ENCODE data around the gene PIAS4. TPM values are rescaled to one million over a fixed set of nuclear protein-coding genes. Genes with fewer than 3 reads are reported as not detected.

Gene PIAS4
- total RNA-seq, 5 donors from 2014 or later (not counting 1 experiment from before 2014, with no cell fraction given): 21.8 to 42.6 (median 31.4) TPM

- peaks cover 37% of the 10 kb centered on the region for H3K36me3 Mint-ChIP-seq
- Histone ChIP-seq H3K27me3 (replicated peaks in 1 of 2; ENCODE audit: control insufficient read depth in 2 of 2, extremely low read depth in 1 of 2, insufficient read depth in 2 of 2, low read length in 1 of 2) (no peaks in the 10 kb centered on the region), H3K4me1 (ENCODE audit: control insufficient read depth in 1 of 2, extremely low read depth in 1 of 2, insufficient read depth in 2 of 2, low read length in 2 of 2) (peaks cover 30 to 72% of the 10 kb centered on the region in 2 experiments), H3K27ac (ENCODE audit: low read length) (peak overlapping the region; percentile 92), H3K9me3 (no peaks in the 10 kb centered on the region), H3K36me3 (ENCODE audit: control insufficient read depth in 2 of 2, extremely low read depth in 1 of 2, insufficient read depth in 1 of 2, low read length in 1 of 2) (peaks cover 42 to 47% of the 10 kb centered on the region in 2 donors), H3K4me3 (ENCODE audit: control insufficient read depth in 1 of 2, extremely low read depth in 1 of 2, low read length in 1 of 2) (peak overlapping the region; percentile 89 to 90)
- ChIA-PET CTCF (interaction anchor here in 1 of 2 donors (0.9 kb wide), 1 partner anchor 14 kb away, joined by 3 read pairs; the partner anchor contains the start of gene DAPK3), POLR2A (interaction anchor here in 1 of 2 donors (0.5 kb wide), 1 partner anchor 548 kb away, joined by 4 read pairs; no protein-coding TSS in a partner anchor)
- no peaks in the 10 kb centered on the region for H3K9me3 Mint-ChIP-seq
- H3K27ac Mint-ChIP-seq: peak overlapping the region; percentile 94 to 96
- DNase-seq: peak in 1 of 35 experiments; percentile 21
- peak overlapping the region; percentile 92 to 97 (median 95) for H3K4me3 Mint-ChIP-seq
- WGBS (ENCODE audit: insufficient coverage): 0% methylated on average over 5 of the region's 10 CpGs
- peaks cover 52 to 58% (median 57%) of the 10 kb centered on the region in 3 donors for H3K4me1 Mint-ChIP-seq
- no peaks in the 10 kb centered on the region for H3K27me3 Mint-ChIP-seq
- peak in 2 of 4 experiments; percentile 2 to 7 for ATAC-seq (replicated peaks in 1 of 4)
Measured at GRCh38 chr19:3984584-3984907, 23.0 kb upstream of the PIAS4 start.

GRCh38 chr19:3984908-3985642 is 22.5 kb upstream of the PIAS4 start, which contains the start of gene EEF2:
EEF2 (minus strand) TSS chr19:3985463; CDS start chr19:3985380, 83 bp downstream.
- peak within 1 kb of the TSS; percentile 92 to 97 (median 95) for H3K4me3 Mint-ChIP-seq
- H3K27ac Mint-ChIP-seq: peak within 1 kb of the TSS; percentile 94 to 96
- Histone ChIP-seq H3K36me3 (ENCODE audit: control insufficient read depth in 2 of 2, extremely low read depth in 1 of 2, insufficient read depth in 1 of 2, low read length in 1 of 2) (peaks cover 37 to 42% of the 10 kb centered on the region in 2 donors), H3K27ac (ENCODE audit: low read length) (peak within 1 kb of the TSS; percentile 92), H3K9me3 (no peaks in the 10 kb centered on the region), H3K4me1 (ENCODE audit: control insufficient read depth in 1 of 2, extremely low read depth in 1 of 2, insufficient read depth in 2 of 2, low read length in 2 of 2) (peaks cover 30 to 69% of the 10 kb centered on the region in 2 experiments), H3K27me3 (replicated peaks in 1 of 2; ENCODE audit: control insufficient read depth in 2 of 2, extremely low read depth in 1 of 2, insufficient read depth in 2 of 2, low read length in 1 of 2) (no peaks in the 10 kb centered on the region), H3K4me3 (ENCODE audit: control insufficient read depth in 1 of 2, extremely low read depth in 1 of 2, low read length in 1 of 2) (peak within 1 kb of the TSS; percentile 89 to 90)
- no peaks in the 10 kb centered on the region for H3K27me3 Mint-ChIP-seq
- peaks cover 52 to 57% (median 54%) of the 10 kb centered on the region in 3 donors for H3K4me1 Mint-ChIP-seq
- DNase-seq (peak; percentile 78 to 97 (median 90)), ATAC-seq (replicated peaks in 1 of 4) (peak; percentile 60 to 68 (median 63))
- H3K36me3 Mint-ChIP-seq: peaks cover 33% of the 10 kb centered on the region
- POLR2A ChIA-PET: interaction anchor here (0.6 to 1.1 kb wide), 6 partner anchors 14 to 1470 kb away, joined by 3 to 4 read pairs (median 3); no protein-coding TSS in a partner anchor
- H3K9me3 Mint-ChIP-seq: no peaks in the 10 kb centered on the region
- CTCF ChIA-PET: interaction anchor here (0.5 to 1.0 kb wide), 5 partner anchors 14 to 81 kb away, joined by 3 to 6 read pairs (median 3); partner anchors contain the start of genes DAPK3 (in 1 of the 2) and PIAS4 (in 1 of the 2)
- WGBS (ENCODE audit: insufficient coverage): under 1% methylated on average over 77 of the region's 80 CpGs

- POLR2A ChIA-PET: interaction anchor here (0.6 to 1.1 kb wide), 5 partner anchors 14 to 1471 kb away, joined by 3 to 4 read pairs (median 3); no protein-coding TSS in a partner anchor
- CTCF ChIA-PET: interaction anchor here (0.5 to 1.0 kb wide), 6 partner anchors 15 to 385 kb away, joined by 3 to 6 read pairs (median 3); partner anchors contain the start of gene PIAS4 (in 1 of the 2)
- H3K9me3 Mint-ChIP-seq: no peaks in the 10 kb centered on the region
- no peaks in the 10 kb centered on the region for H3K27me3 Mint-ChIP-seq
- peak overlapping the region; percentile 92 to 97 (median 95) for H3K4me3 Mint-ChIP-seq
- Histone ChIP-seq H3K27ac (ENCODE audit: low read length) (peak overlapping the region; percentile 51), H3K9me3 (no peaks in the 10 kb centered on the region), H3K36me3 (ENCODE audit: control insufficient read depth in 2 of 2, extremely low read depth in 1 of 2, insufficient read depth in 1 of 2, low read length in 1 of 2) (peaks cover 30 to 35% of the 10 kb centered on the region in 2 donors), H3K4me3 (ENCODE audit: control insufficient read depth in 1 of 2, extremely low read depth in 1 of 2, low read length in 1 of 2) (peak overlapping the region; percentile 89 to 90), H3K4me1 (ENCODE audit: control insufficient read depth in 1 of 2, extremely low read depth in 1 of 2, insufficient read depth in 2 of 2, low read length in 2 of 2) (peaks cover 30 to 71% of the 10 kb centered on the region in 2 experiments), H3K27me3 (replicated peaks in 1 of 2; ENCODE audit: control insufficient read depth in 2 of 2, extremely low read depth in 1 of 2, insufficient read depth in 2 of 2, low read length in 1 of 2) (no peaks in the 10 kb centered on the region)
- DNase-seq: no peak
- no peak for ATAC-seq (replicated peaks in 1 of 4)
- WGBS (ENCODE audit: insufficient coverage): 2% methylated on average over 6 of the region's 19 CpGs
- peak overlapping the region; percentile 94 to 96 for H3K27ac Mint-ChIP-seq
- H3K36me3 Mint-ChIP-seq: peaks cover 33% of the 10 kb centered on the region
- H3K4me1 Mint-ChIP-seq: peaks cover 55 to 60% (median 56%) of the 10 kb centered on the region in 3 donors
Measured at GRCh38 chr19:3985643-3986259, 21.8 kb upstream of the PIAS4 start.

- Histone ChIP-seq H3K4me1 (ENCODE audit: control insufficient read depth in 1 of 2, extremely low read depth in 1 of 2, insufficient read depth in 2 of 2, low read length in 2 of 2) (peaks cover 30 to 65% of the 10 kb centered on the region in 2 experiments), H3K36me3 (ENCODE audit: control insufficient read depth in 2 of 2, extremely low read depth in 1 of 2, insufficient read depth in 1 of 2, low read length in 1 of 2) (peaks cover 23 to 28% of the 10 kb centered on the region in 2 donors), H3K27me3 (replicated peaks in 1 of 2; ENCODE audit: control insufficient read depth in 2 of 2, extremely low read depth in 1 of 2, insufficient read depth in 2 of 2, low read length in 1 of 2) (no peaks in the 10 kb centered on the region), H3K27ac (ENCODE audit: low read length) (peak overlapping the region; percentile 55), H3K4me3 (ENCODE audit: control insufficient read depth in 1 of 2, extremely low read depth in 1 of 2, low read length in 1 of 2) (peak overlapping the region; percentile 89 to 90), H3K9me3 (no peaks in the 10 kb centered on the region)
- Mint-ChIP-seq H3K36me3 (peaks cover 30% of the 10 kb centered on the region), H3K4me1 (peaks cover 53 to 59% (median 54%) of the 10 kb centered on the region in 3 donors), H3K27me3 (no peaks in the 10 kb centered on the region), H3K27ac (peak overlapping the region; percentile 94 to 96), H3K9me3 (no peaks in the 10 kb centered on the region), H3K4me3 (peak overlapping the region; percentile 92 to 97 (median 95))
- 5% methylated on average over 4 of the region's 21 CpGs for WGBS (ENCODE audit: insufficient coverage)
- ATAC-seq (replicated peaks in 1 of 4): peak; percentile 14 to 36 (median 25)
- DNase-seq: peak in 33 of 35 experiments; percentile 28 to 84 (median 53)
- POLR2A ChIA-PET: no interaction called here
- CTCF ChIA-PET: interaction anchor here (0.5 to 1.5 kb wide), 4 partner anchors 155 to 788 kb away, joined by 3 to 21 read pairs (median 4); partner anchors contain the start of gene MRPL54 (in 1 of the 2)
Measured at GRCh38 chr19:3986260-3987041, 21.1 kb upstream of the PIAS4 start.

- H3K27me3 Mint-ChIP-seq: no peaks in the 10 kb centered on the region
- peaks cover 10 to 15% of the 10 kb centered on the region in 2 donors for H3K36me3 ChIP-seq (ENCODE audit: control insufficient read depth in 2 of 2, extremely low read depth in 1 of 2, insufficient read depth in 1 of 2, low read length in 1 of 2)
- H3K27ac Mint-ChIP-seq: peak overlapping the region; percentile 82 to 85
- DNase-seq (peak; percentile 78 to 96 (median 87)), ATAC-seq (replicated peaks in 1 of 4) (peak; percentile 29 to 50 (median 31))
- H3K9me3 ChIP-seq: no peaks in the 10 kb centered on the region
- WGBS (ENCODE audit: insufficient coverage): 13% methylated on average over 13 of the region's 30 CpGs
- ChIA-PET CTCF (interaction anchor here (0.5 to 1.7 kb wide), 35 partner anchors 12 to 1735 kb away, joined by 3 to 21 read pairs (median 5); partner anchors contain the start of genes CHAF1A (in 1 of the 2), DAPK3 (in 1 of the 2), MRPL54 (in 1 of the 2) and PIAS4 (in 1 of the 2)), POLR2A (interaction anchor here (0.6 to 1.4 kb wide), 11 partner anchors 17 to 415 kb away, joined by 3 to 13 read pairs (median 5); partner anchors contain the start of genes CHAF1A (in 1 of the 2), DAPK3 (in 1 of the 2) and YJU2 (in 1 of the 2))
- H3K27me3 ChIP-seq (replicated peaks in 1 of 2; ENCODE audit: control insufficient read depth in 2 of 2, extremely low read depth in 1 of 2, insufficient read depth in 2 of 2, low read length in 1 of 2): no peaks in the 10 kb centered on the region
- peak overlapping the region; percentile 52 for H3K27ac ChIP-seq (ENCODE audit: low read length)
- peaks cover 22% of the 10 kb centered on the region for H3K36me3 Mint-ChIP-seq
- no peaks in the 10 kb centered on the region for H3K9me3 Mint-ChIP-seq
- H3K4me1 Mint-ChIP-seq: peaks cover 48 to 52% (median 49%) of the 10 kb centered on the region in 3 donors
- peaks cover 26 to 52% of the 10 kb centered on the region in 2 experiments for H3K4me1 ChIP-seq (ENCODE audit: control insufficient read depth in 1 of 2, extremely low read depth in 1 of 2, insufficient read depth in 2 of 2, low read length in 2 of 2)
- H3K4me3 Mint-ChIP-seq: peak overlapping the region; percentile 75 to 95 (median 92)
- H3K4me3 ChIP-seq (ENCODE audit: control insufficient read depth in 1 of 2, extremely low read depth in 1 of 2, low read length in 1 of 2): peak overlapping the region; percentile 89 to 90
Measured at GRCh38 chr19:3987619-3988371, 19.7 kb upstream of the PIAS4 start.

Data from T-cell (primary cell).